HG03135 (cell line): ENCODE measurements around the gene GRM2.

ENCODE experiments used
- ATAC-seq: cut with Tn5 transposase; IDR thresholded peaks from one replicate; pipeline ENCODE4 v1.9.1; 2021; ENCODE audit warnings: mild to moderate bottlenecking, moderate library complexity; ENCODE audit not compliant: unreplicated experiment

GRM2 gene

GRCh38 chr3:51704511-51704950 lies 2.3 kb upstream of the GRM2 start:
- no peak for ATAC-seq

- no peak for ATAC-seq
Observed at GRCh38 chr3:51705276-51706020, 1.4 kb upstream of the GRM2 start.

- ATAC-seq: no peak
Observed at GRCh38 chr3:51706021-51706485, 815 bp upstream of the GRM2 start.

DNA sequence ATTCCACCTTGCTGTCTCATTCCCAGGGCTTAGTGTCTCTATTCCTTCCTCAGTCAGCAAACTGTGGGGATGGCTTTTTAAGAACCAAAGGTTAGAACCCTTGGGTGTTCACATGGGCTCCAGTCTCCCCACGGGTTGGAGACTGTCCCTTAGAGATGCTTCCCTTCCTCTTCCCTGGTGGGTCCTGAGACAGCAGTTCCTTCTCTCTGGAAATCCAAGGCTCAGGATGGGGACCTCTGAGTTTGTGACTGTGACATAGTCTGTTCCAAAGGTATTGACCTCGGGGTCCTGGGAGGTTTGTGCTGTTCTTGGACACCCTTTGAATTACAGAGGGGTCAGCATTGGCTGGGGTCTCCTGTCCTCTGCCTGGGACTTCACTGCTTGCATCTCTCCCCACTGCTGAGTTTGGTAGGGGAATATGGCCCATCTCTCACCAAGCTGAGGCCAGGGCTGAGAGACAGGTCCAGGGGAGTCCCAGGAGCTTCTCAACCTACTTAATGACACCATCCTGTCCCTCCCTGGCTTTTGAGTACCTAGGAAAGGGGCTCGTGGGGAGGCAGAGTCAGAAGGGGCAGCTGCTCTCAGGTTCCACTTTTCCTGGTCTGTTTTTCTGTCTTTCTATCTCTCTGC lies 1.5 kb downstream of the GRM2 start:
- ATAC-seq: no peak

- no peak for ATAC-seq
Observed at GRCh38 chr3:51709004-51709420, 2.1 kb downstream of the GRM2 start.

DNA sequence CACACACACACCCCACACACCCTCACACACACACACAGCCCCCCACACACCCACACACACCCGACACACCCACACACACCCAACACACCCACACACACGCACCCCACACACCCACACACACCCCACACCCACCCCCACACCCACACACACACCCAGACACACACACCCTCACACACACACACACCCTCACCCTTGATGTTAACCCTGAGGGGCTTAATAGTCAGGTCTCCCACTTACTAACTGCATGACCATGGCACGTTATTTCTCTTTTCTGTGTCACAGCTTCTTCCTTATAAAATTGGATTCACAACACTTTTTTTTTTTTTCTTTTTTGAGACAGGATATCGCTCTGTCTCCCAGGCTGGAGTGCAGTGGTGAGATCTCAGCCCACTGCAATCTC lies 2.8 kb downstream of the GRM2 start:
- ATAC-seq: no peak

GRCh38 chr3:51710631-51711351 lies 3.9 kb downstream of the GRM2 start:
- ATAC-seq: no peak

GRCh38 chr3:51711352-51712037 lies 4.6 kb downstream of the GRM2 start:
- no peak for ATAC-seq

DNA sequence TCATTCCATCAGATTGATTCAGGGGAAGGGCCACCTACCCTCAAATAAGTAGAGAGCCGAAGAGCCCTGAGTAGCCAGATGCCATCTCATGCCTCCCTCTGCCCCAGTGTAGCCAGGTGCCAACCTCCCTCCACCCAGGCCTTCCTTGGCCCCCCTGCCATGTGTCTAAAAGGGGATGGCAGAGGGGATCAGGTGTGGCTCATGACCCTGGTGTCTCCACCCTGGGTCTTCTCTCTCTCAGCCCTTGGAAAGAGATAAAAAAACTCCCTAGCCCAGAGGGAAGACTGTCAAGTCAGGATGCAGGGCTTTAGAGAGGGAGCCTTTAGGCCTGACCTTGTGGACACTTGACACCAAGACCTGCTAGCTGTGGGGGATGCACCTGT lies 5.2 kb downstream of the GRM2 start:
- ATAC-seq: no peak

GRCh38 chr3:51712511-51712931 lies 5.7 kb downstream of the GRM2 start:
- no peak for ATAC-seq

DNA sequence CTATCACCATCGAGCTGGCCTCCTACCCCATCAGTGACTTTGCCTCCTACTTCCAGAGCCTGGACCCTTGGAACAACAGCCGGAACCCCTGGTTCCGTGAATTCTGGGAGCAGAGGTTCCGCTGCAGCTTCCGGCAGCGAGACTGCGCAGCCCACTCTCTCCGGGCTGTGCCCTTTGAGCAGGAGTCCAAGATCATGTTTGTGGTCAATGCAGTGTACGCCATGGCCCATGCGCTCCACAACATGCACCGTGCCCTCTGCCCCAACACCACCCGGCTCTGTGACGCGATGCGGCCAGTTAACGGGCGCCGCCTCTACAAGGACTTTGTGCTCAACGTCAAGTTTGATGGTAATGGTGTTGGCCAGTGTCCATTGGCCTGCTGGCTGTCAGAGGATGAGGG lies 6.1 kb downstream of the GRM2 start:
- ATAC-seq: no peak

GRCh38 chr3:51715231-51715976 lies 8.5 kb downstream of the GRM2 start:
- ATAC-seq: no peak

DNA sequence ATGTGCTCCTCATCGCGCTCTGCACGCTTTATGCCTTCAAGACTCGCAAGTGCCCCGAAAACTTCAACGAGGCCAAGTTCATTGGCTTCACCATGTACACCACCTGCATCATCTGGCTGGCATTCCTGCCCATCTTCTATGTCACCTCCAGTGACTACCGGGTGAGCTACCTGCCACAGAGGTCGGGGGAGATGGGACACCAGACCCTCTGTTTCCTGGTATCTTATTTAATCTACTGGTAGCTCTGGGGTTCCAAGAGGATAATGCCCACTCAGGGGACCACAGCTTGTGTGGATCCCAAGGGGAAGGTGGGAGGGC lies 9.1 kb downstream of the GRM2 start:
- ATAC-seq: no peak

DNA sequence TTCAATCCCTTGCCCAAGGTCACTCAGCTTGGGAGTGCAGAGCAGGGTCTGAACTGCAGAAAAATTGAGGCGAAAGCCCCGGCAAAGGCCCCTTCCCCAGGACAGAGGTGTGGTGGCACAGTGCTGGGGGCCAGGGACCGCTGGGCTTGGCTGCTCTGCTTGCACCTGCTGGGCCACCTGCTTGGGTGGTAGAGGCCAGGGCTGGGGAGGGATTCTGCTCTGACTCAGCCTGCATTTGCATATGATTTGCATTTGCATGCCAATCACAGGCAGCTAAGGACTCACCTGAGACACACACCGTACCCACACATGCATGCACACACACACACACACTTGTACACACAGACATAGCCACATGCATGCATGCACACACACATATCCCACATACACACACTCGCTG lies 9.9 kb downstream of the GRM2 start:
- ATAC-seq: no peak

GRCh38 chr3:51717446-51717845 lies 10.6 kb downstream of the GRM2 start:
- no peak for ATAC-seq

GRCh38 chr3:51717947-51718346 lies 11.1 kb downstream of the GRM2 start:
- no peak for ATAC-seq

DNA sequence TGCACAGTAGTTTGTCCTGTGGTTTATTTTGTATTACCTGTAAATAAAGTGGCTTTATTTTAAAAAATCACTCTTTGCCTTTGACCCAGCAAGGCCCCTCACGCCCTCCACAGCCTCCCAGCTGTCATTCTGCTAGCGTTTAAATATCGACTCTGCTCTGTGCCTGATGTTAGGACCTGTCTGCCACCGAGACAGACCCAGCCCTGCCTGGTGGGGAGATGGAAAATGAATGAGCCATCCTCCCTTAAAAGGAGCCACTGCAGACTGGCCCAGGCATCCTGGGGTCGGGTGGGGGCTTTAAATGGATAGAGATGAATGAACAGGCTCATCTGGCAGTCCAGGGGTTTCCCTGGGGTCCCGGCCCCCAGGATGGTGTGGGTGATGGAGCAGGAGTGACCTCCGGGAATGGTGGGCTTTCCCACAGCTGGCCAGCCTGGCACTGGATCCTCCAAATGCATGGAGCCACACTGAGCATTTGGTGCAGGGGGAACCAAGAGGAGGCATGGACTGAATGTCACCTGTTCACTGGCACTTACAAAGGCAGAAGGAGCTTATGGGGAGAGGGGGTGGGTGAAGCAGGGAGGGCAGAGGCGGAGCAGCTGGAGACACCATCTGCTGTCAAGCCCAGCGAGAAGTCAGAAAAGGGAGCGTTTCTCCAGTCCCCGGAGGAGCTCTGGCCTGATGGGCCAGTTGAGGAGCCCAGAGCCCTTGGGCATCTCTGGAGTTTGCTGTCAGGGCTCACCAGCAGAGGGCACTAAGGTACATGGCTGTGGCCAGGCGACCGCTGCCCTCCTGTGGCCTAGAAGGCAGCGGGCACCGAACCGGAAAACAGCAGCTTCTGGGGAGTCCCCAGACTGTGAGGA lies 11.9 kb downstream of the GRM2 start:
- no peak for ATAC-seq

DNA sequence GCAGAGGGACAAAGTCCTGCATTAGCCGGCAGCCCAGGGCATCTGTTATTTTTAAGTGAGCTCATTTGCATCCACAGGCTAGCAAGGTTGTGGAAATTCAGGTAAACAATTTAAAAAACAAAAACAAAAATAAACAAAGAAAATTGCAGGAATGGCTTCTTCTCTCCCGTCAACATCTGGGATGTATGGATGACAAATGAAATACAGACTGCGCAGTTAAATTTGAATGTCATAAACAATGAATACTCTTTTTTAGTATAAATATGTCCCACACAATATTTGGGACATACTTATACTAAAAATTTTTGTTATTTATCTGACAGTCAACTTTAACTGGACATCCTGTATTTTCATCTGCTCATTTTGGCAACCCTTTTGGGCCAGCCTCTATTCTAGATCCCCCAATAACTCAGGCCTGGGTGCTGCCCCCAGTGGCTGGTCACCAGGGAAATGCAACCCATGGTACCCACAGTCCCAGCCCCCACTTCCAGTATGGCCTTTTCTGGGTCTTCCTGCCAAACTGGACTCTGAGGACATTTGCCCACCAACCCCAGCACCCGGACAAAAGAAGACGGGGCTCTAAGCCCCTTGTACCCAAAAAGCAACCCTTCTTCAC lies 12.7 kb downstream of the GRM2 start:
- ATAC-seq: no peak

GRCh38 chr3:51720292-51721061 lies 13.6 kb downstream of the GRM2 start:
- no peak for ATAC-seq
